SU-DHL-6 (cell line): ENCODE measurements around the gene SNX9.

Experiments used
- H2AFZ ChIP-seq: fragments of 200-600 bp; sonication (generic); 2 replicates; pipeline ENCODE4 v1.6.1; 2014; ENCODE audit warnings: low read depth, mild to moderate bottlenecking, moderate library complexity, mixed read lengths, antibody characterized with exemption, low read length; ENCODE audit not compliant: severe bottlenecking
- H3F3A ChIP-seq: fragments of 200-600 bp; shearing (Covaris generic); 2 replicates; pipeline ENCODE4 v1.6.0; 2016; ENCODE audit warnings: antibody characterized with exemption, mild to moderate bottlenecking; ENCODE audit not compliant: insufficient read depth
- H3K27ac ChIP-seq: fragments of 200-600 bp; sonication (generic); 2 replicates; pipeline ENCODE4 v1.5.1; 2016; ENCODE audit warnings: low read depth, mild to moderate bottlenecking, low read length, moderate library complexity, mixed read lengths
- H3K27me3 ChIP-seq: fragments of 200-600 bp; sonication (generic), shearing (Covaris generic); 2 replicates; pipeline ENCODE4 v1.6.0; 2014; ENCODE audit warnings: mild to moderate bottlenecking, low read length
- H3K36me3 ChIP-seq: fragments of 200-600 bp; sonication (generic); 2 replicates; pipeline ENCODE4 v1.6.1; 2014; ENCODE audit warnings: mild to moderate bottlenecking, low read length, mixed read lengths
- H3K4me2 ChIP-seq: fragments of 300-600, 200-600 bp; shearing (Covaris generic), sonication (generic); 2 replicates; pipeline ENCODE4 v1.6.0; 2014; ENCODE audit warnings: low read length, low read depth, mild to moderate bottlenecking; ENCODE audit not compliant: poor library complexity, severe bottlenecking
- H3K4me3 ChIP-seq: fragments of 200-600 bp; sonication (generic); 2 replicates; pipeline ENCODE4 v1.5.1; 2014; ENCODE audit warnings: antibody characterized with exemption, low read length, mild to moderate bottlenecking, mixed read lengths; ENCODE audit not compliant: insufficient read depth, poor library complexity, severe bottlenecking
- H3K79me2 ChIP-seq: fragments of 200-600 bp; sonication (generic); 2 replicates; pipeline ENCODE4 v1.6.1; 2014; ENCODE audit warnings: mild to moderate bottlenecking, low read length, moderate library complexity; ENCODE audit not compliant: insufficient read depth
- H3K9ac ChIP-seq: fragments of 200-600 bp; sonication (generic); 2 replicates; pipeline ENCODE4 v1.7.0; 2014; ENCODE audit warnings: mild to moderate bottlenecking, low read length
- H3K9me2 ChIP-seq: fragments of 200-600 bp; sonication (generic); replicated peaks from 2 replicates; pipeline ENCODE4 v1.6.1; 2014; ENCODE audit warnings: low read length; ENCODE audit not compliant: insufficient read depth
- H3K9me3 ChIP-seq: fragments of 200-600 bp; sonication (generic); 2 replicates; pipeline ENCODE4 v1.6.1; 2014; ENCODE audit warnings: low read length, mixed read lengths; ENCODE audit not compliant: insufficient read depth
- H4K20me1 ChIP-seq: fragments of 200-600 bp; sonication (generic); 2 replicates; pipeline ENCODE4 v1.6.1; 2014; ENCODE audit warnings: low read depth, mild to moderate bottlenecking, antibody characterized with exemption, low read length, moderate library complexity, mixed read lengths
- CTCF ChIP-seq: fragments of 200-600 bp; sonication (generic); IDR thresholded peaks from one replicate; pipeline ENCODE4 v1.5.1; 2017; ENCODE audit warnings: antibody characterized with exemption, mild to moderate bottlenecking, low read length, moderate library complexity; ENCODE audit not compliant: insufficient read depth, poor library complexity, severe bottlenecking
- EZH2phosphoT487 ChIP-seq: fragments of 200-600 bp; sonication (generic), shearing (Covaris generic); conservative IDR thresholded peaks from 2 replicates; pipeline ENCODE4 v1.6.1; 2018; ENCODE audit warnings: mild to moderate bottlenecking, antibody characterized with exemption, low read length, moderate library complexity, mixed read lengths

The SNX9 gene

GRCh38 chr6:157962601-157963302 is 139.7 kb downstream of the SNX9 start:
- Histone ChIP-seq H3K27me3 (no peaks in the 10 kb centered on the region), H3K4me2 (no peak overlapping the region), H3K9me2 (no peaks in the 10 kb centered on the region), H3K9me3 (peaks cover 4% of the 10 kb centered on the region; the same call in 1 of the 2 replicates), H3K27ac (no peak overlapping the region), H3K9ac (no peak overlapping the region), H2AFZ (no peak overlapping the region), H3K79me2 (no peaks in the 10 kb centered on the region), H3K36me3 (no peaks in the 10 kb centered on the region), H4K20me1 (no peaks in the 10 kb centered on the region), H3K4me3 (no peak overlapping the region), H3F3A (no peaks in the 10 kb centered on the region)
- TF ChIP-seq CTCF (no peak), EZH2phosphoT487 (no peak)

DNA sequence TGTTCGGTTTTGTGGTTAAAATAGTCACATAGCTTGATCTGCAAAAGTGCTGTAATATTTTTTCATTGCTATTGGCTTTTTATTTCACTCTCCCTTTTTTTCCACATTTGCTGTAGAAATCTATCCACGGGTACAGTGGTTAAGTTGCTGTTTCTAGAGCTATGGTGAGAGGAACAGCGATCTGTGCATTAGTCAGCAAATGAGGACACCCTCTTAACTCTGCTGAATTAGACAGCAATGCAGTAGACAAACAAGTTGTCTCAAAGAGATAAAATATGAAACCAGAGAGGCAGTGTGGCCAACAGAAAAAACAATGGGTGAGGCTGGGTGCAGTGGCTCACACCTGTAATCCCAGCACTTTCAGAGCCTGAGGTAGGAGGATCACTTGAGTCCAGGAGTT is 141.1 kb downstream of the SNX9 start:
- H3K4me3 ChIP-seq, result no peak overlapping the region
- peaks cover 4% of the 10 kb centered on the region; the same call in 1 of the 2 replicates for H3K9me3 ChIP-seq
- no peaks in the 10 kb centered on the region for H3K9me2 ChIP-seq
- H4K20me1 ChIP-seq, result no peaks in the 10 kb centered on the region
- H3K36me3 ChIP-seq, result no peaks in the 10 kb centered on the region
- no peak overlapping the region for H3K27ac ChIP-seq
- no peaks in the 10 kb centered on the region for H3K79me2 ChIP-seq
- no peak overlapping the region for H3K4me2 ChIP-seq
- TF ChIP-seq EZH2phosphoT487, result no peak
- no peak for TF ChIP-seq CTCF
- no peak overlapping the region for H3K9ac ChIP-seq
- no peaks in the 10 kb centered on the region for H3F3A ChIP-seq
- H3K27me3 ChIP-seq, result no peaks in the 10 kb centered on the region
- H2AFZ ChIP-seq, result no peak overlapping the region

GRCh38 chr6:157965387-157965786 is 142.3 kb downstream of the SNX9 start:
- H3K9me3 ChIP-seq, result no peaks in the 10 kb centered on the region
- no peak overlapping the region for H3K4me3 ChIP-seq
- no peaks in the 10 kb centered on the region for H3K79me2 ChIP-seq
- no peak overlapping the region for H3K9ac ChIP-seq
- H3K4me2 ChIP-seq, result no peak overlapping the region
- no peak for TF ChIP-seq CTCF
- no peak for TF ChIP-seq EZH2phosphoT487
- no peaks in the 10 kb centered on the region for H3K9me2 ChIP-seq
- H2AFZ ChIP-seq, result no peak overlapping the region
- H3K27ac ChIP-seq, result no peak overlapping the region
- no peaks in the 10 kb centered on the region for H3K36me3 ChIP-seq
- H3F3A ChIP-seq, result no peaks in the 10 kb centered on the region
- no peaks in the 10 kb centered on the region for H4K20me1 ChIP-seq
- no peaks in the 10 kb centered on the region for H3K27me3 ChIP-seq
